ENCODE results near the gene ELF1.

ELF1 gene

DNA sequence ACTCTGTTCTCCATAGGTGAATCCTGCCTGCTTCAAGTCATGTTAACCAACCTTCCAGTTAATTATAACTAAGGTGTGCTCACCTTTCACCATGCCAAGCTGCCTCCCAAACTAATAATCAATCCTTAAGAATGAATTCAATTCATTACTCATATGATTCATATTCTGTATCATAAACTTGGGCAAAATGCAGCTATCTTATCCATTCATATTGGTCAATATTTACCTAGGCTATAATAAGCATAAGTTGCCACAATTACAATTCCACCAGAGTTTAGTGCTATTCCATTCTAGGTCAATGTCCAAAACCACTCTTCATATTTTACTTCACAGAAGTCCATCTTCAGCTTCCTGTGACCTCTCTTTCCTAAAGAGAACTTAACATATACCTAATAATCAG, 13.4 kb downstream of the ELF1 start:
- TF ChIP-seq, protein P1, sequence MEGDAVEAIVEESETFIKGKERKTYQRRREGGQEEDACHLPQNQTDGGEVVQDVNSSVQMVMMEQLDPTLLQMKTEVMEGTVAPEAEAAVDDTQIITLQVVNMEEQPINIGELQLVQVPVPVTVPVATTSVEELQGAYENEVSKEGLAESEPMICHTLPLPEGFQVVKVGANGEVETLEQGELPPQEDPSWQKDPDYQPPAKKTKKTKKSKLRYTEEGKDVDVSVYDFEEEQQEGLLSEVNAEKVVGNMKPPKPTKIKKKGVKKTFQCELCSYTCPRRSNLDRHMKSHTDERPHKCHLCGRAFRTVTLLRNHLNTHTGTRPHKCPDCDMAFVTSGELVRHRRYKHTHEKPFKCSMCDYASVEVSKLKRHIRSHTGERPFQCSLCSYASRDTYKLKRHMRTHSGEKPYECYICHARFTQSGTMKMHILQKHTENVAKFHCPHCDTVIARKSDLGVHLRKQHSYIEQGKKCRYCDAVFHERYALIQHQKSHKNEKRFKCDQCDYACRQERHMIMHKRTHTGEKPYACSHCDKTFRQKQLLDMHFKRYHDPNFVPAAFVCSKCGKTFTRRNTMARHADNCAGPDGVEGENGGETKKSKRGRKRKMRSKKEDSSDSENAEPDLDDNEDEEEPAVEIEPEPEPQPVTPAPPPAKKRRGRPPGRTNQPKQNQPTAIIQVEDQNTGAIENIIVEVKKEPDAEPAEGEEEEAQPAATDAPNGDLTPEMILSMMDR (conservative IDR thresholded peaks at IDR 0.05; ENCODE audit: low read depth, low read length) = no peak
- no peak for DNase-seq (ENCODE audit: low read depth)
- H3K4me3 ChIP-seq (ENCODE audit: low read length) = no peak overlapping the region

DNA sequence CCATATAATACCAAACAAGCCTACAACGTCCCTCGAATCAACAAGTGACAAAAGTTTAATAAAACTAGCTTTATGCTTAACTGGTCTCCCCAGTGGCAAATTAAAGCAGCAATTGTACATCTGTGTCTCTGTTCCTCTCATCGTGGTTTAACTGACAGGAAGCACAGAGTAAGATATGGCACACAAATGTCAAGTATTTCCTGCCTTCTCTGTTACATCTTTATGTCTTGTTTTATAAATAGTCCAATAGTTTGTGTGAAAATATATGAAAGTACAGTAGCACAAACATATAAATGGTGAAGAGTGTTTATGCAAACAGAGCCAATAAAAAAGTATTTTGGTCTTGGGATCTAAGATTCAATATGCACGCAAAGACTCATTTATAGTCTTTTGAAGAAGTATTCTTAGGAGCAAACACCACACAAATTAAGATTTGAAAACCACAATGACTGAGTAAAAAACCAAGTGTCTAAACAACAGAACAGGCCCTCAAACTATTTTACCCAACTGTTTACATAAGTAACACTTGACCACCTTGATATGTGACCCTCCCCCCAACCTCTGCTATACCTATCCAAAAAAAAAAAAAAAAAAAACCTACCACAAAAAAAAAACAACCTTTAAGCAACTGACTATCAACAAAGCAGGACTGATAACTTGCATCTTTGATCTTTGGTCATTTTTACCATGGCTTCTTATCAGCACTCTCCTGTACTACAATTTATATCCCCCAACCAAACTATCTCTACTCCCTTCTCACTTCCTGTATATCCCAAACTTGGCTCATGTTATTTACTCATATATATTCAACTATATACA, 14.0 kb downstream of the ELF1 start:
- no peak for DNase-seq (ENCODE audit: low read depth)
- no peak overlapping the region for H3K4me3 ChIP-seq (ENCODE audit: low read length)
- TF ChIP-seq, protein P1 (conservative IDR thresholded peaks at IDR 0.05; ENCODE audit: low read depth, low read length) = no peak

DNA sequence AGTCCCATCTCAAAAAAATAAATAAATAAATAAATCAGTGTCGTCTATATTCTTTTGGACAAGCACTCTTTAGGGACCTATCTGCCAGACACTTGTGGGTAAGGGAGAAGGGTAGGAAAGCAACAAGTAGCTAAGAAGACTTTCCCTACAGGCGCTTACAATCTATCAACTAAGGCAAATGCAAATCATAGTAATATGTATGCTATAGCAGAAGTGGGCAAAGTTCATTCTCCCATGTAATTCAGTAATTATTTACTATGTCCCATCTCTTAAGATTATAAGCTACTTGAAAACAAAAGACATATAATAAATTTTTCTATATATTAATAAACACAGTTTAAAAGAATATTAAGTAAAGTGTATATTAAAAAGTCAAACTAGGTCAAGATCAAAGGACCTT, 16.5 kb downstream of the ELF1 start:
- TF ChIP-seq, protein P1 (conservative IDR thresholded peaks at IDR 0.05; ENCODE audit: low read depth, low read length) = no peak
- no peak overlapping the region for H3K4me3 ChIP-seq (ENCODE audit: low read length)
- no peak for DNase-seq (ENCODE audit: low read depth)

DNA sequence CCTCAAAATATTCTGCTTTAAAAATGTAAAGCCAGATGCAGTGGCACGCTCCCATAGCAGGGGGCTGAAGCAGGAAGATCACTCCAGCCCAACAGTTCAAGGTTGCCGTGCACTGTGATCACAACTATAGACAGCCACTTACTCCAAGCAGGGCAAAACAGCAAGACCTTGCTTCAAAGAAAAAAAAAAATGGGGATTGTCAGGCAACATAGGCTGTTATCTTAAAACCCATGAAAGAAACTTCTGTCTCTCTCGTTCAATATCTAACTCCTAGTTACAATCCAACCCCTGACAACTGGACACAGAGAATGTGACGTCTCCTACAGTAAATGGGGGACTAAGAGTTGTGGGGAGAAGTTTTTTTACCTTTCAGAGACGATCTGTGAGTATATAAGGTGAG, 17.4 kb downstream of the ELF1 start:
- no peak for DNase-seq (ENCODE audit: low read depth)
- no peak overlapping the region for H3K4me3 ChIP-seq (ENCODE audit: low read length)
- TF ChIP-seq, protein P1 (conservative IDR thresholded peaks at IDR 0.05; ENCODE audit: low read depth, low read length) = no peak

DNA sequence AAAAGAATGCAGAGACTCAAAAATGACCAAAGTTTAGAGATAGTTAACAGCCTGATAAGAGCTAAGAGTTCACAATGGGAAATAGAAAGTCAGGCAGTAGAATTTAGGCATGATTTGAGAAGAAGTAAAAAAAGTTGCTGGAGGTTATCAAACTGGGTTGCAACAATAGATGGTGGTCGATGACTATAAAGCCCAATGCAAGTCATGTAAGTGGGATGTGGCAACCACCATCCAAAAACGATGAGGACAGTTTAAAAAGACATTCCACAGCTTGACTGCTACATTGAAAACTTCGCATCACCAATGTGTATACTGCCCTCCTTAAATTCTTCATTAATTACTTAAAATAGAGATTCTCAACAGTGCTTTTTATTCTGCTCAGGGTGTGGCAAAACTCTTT, 19.7 kb downstream of the ELF1 start:
- no peak overlapping the region for H3K4me3 ChIP-seq (ENCODE audit: low read length)
- TF ChIP-seq, protein P1 (conservative IDR thresholded peaks at IDR 0.05; ENCODE audit: low read depth, low read length) = no peak
- no peak for DNase-seq (ENCODE audit: low read depth)

DNA sequence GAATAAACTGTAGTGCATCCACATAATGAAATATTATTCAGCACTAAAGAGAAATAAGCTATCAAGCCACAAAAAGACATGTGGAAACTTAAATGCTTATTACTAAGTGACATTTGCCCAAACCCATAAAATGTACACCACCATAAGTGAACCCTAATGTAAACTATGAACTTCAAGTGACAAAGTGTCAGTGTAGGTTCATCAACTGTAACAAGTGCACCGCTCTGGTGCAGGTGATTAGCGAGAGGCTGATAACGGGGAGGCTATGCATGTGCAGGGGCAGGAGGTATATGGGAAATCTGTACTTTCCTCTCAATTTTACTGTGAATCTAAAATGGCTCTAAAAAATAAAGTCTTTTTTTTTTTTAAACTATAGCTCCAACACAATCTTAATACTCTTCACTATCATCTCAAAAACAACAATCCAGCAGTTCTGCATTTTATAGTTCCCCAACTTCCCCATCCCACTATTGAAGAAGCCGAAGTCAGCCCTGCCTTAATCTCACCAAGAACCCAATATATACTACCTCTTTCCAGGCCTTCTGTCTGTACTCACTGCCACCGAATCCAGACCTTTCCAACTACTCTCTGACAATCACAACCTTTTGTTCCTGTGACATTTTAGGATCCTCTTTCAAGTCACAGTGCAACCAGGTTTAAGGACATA, 22.6 kb downstream of the ELF1 start:
- no peak overlapping the region for H3K4me3 ChIP-seq (ENCODE audit: low read length)
- DNase-seq (ENCODE audit: low read depth) = no peak
- TF ChIP-seq, protein P1 (conservative IDR thresholded peaks at IDR 0.05; ENCODE audit: low read depth, low read length) = no peak

DNA sequence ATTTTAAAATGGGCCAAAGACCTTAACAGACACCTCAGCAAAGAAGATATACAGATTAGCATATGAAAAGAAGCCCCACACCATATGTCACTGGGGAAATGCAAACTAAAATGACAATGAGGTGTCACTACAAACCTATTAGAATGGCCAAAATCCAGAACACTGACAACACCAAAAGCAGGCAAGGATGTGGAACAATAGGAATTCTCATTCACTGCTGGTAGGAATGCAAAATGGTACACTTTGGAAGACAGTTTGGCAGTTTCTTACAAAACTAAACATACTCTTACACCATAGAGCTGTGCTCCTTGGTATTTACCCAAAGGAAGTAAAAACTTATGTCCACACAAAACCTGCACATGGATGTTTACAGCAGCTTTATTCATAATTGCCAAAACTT, 23.1 kb downstream of the ELF1 start:
- H3K4me3 ChIP-seq (ENCODE audit: low read length) = no peak overlapping the region
- TF ChIP-seq, protein P1 (conservative IDR thresholded peaks at IDR 0.05; ENCODE audit: low read depth, low read length) = no peak
- DNase-seq (ENCODE audit: low read depth) = no peak

Measured in retinal pigment epithelial cell (primary cell).